C4-2B (cell line): ENCODE results near the gene ITGA3.

Experiments used
- ZFX ChIP-seq: fragments of 450-650 bp; IDR thresholded peaks from 2 replicates; pipeline ENCODE4 v1.6.1; 2017
- TF ChIP-seq, protein P1 (sequence below): fragments of 450-650 bp; conservative IDR thresholded peaks from 2 replicates; pipeline ENCODE4 v1.5.1; 2017; ENCODE audit warnings: mild to moderate bottlenecking

DNA sequence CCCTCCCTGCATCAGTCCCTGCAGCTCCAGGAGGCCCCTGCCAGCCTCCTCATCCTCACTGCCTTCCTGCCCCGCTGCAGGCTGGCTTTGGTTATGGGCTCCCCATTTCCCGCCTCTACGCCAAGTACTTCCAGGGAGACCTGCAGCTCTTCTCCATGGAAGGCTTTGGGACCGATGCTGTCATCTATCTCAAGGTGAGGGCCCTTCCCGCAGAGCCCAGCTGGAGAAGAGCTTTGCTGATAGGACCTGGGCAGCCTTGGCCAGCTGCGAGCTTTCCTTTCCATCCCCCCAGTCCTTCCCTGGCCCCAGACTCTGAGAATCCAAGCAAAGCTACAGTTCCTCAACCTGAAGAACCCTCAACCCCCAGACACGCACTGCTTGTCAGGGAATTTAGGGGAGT lies 53.3 kb downstream of the ITGA3 start:
- TF ChIP-seq, protein P1, sequence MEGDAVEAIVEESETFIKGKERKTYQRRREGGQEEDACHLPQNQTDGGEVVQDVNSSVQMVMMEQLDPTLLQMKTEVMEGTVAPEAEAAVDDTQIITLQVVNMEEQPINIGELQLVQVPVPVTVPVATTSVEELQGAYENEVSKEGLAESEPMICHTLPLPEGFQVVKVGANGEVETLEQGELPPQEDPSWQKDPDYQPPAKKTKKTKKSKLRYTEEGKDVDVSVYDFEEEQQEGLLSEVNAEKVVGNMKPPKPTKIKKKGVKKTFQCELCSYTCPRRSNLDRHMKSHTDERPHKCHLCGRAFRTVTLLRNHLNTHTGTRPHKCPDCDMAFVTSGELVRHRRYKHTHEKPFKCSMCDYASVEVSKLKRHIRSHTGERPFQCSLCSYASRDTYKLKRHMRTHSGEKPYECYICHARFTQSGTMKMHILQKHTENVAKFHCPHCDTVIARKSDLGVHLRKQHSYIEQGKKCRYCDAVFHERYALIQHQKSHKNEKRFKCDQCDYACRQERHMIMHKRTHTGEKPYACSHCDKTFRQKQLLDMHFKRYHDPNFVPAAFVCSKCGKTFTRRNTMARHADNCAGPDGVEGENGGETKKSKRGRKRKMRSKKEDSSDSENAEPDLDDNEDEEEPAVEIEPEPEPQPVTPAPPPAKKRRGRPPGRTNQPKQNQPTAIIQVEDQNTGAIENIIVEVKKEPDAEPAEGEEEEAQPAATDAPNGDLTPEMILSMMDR, result no peak
- no peak for TF ChIP-seq ZFX
